Mononuclear cell (primary cell): ENCODE results near the gene NTHL1. TPM values are rescaled to one million over a fixed set of nuclear protein-coding genes. Genes with fewer than 3 reads are reported as not detected.

Experiments used
- H3K27me3 ChIP-seq: 2 replicates; pipeline ENCODE4 v1.6.0; 2011; ENCODE audit warnings: low read length, control low read depth; ENCODE audit not compliant: insufficient read depth
- H3K4me1 ChIP-seq: 2 replicates; pipeline ENCODE4 v1.5.1; 2011; ENCODE audit warnings: mild to moderate bottlenecking, low read length, control low read depth; ENCODE audit not compliant: insufficient read depth
- H3K4me3 ChIP-seq: 2 replicates; pipeline ENCODE4 v1.5.1; 2011; ENCODE audit warnings: mild to moderate bottlenecking, low read length, moderate library complexity
- H3K9me3 ChIP-seq: 2 replicates; pipeline ENCODE4 v1.5.1; 2011; ENCODE audit warnings: low read depth, mild to moderate bottlenecking, control low read depth, low read length
- total RNA-seq: library from RNA; depleted of rRNA; stranded (reverse); fragments of >200 nt; gene quantifications from one replicate; pipeline ENCODE4 v1.2.3, GENCODE V29; 2012

NTHL1 gene
- total RNA-seq, 1 donor: 3.1 TPM

- Histone ChIP-seq H3K27me3 (no peaks in the 10 kb centered on the region), H3K9me3 (no peaks in the 10 kb centered on the region), H3K4me3 (no peak overlapping the region), H3K4me1 (peaks cover 16% of the 10 kb centered on the region)
Observed at GRCh38 chr16:2043667-2044451, 3.8 kb downstream of the NTHL1 start.

GRCh38 chr16:2042986-2043666 lies 4.5 kb downstream of the NTHL1 start:
- no peaks in the 10 kb centered on the region for H3K27me3 ChIP-seq
- peaks cover 9% of the 10 kb centered on the region for H3K4me1 ChIP-seq
- H3K9me3 ChIP-seq: no peaks in the 10 kb centered on the region
- H3K4me3 ChIP-seq: no peak overlapping the region

GRCh38 chr16:2042171-2042985 lies 5.3 kb downstream of the NTHL1 start:
- Histone ChIP-seq H3K4me1 (peaks cover 8% of the 10 kb centered on the region), H3K4me3 (no peak overlapping the region), H3K27me3 (no peaks in the 10 kb centered on the region), H3K9me3 (no peaks in the 10 kb centered on the region)

GRCh38 chr16:2040787-2041522 lies 6.7 kb downstream of the NTHL1 start:
- H3K9me3 ChIP-seq: no peaks in the 10 kb centered on the region
- no peaks in the 10 kb centered on the region for H3K27me3 ChIP-seq
- H3K4me3 ChIP-seq: no peak overlapping the region
- H3K4me1 ChIP-seq: no peaks in the 10 kb centered on the region

GRCh38 chr16:2040041-2040786 lies 7.4 kb downstream of the NTHL1 start:
- H3K9me3 ChIP-seq: no peaks in the 10 kb centered on the region
- no peaks in the 10 kb centered on the region for H3K27me3 ChIP-seq
- H3K4me1 ChIP-seq: no peaks in the 10 kb centered on the region
- H3K4me3 ChIP-seq: no peak overlapping the region

- no peak overlapping the region for H3K4me3 ChIP-seq
- no peaks in the 10 kb centered on the region for H3K9me3 ChIP-seq
- H3K27me3 ChIP-seq: no peaks in the 10 kb centered on the region
- H3K4me1 ChIP-seq: no peaks in the 10 kb centered on the region
Observed at GRCh38 chr16:2039274-2040031, 8.2 kb downstream of the NTHL1 start.

GRCh38 chr16:2038382-2039231 lies 9.0 kb downstream of the NTHL1 start:
- Histone ChIP-seq H3K4me1 (peaks cover 4% of the 10 kb centered on the region), H3K9me3 (no peaks in the 10 kb centered on the region), H3K4me3 (no peak overlapping the region), H3K27me3 (no peaks in the 10 kb centered on the region)

GRCh38 chr16:2037647-2038381 lies 9.8 kb downstream of the NTHL1 start:
- Histone ChIP-seq H3K27me3 (no peaks in the 10 kb centered on the region), H3K9me3 (no peaks in the 10 kb centered on the region), H3K4me1 (peaks cover 4% of the 10 kb centered on the region), H3K4me3 (no peak overlapping the region)

- Histone ChIP-seq H3K9me3 (no peaks in the 10 kb centered on the region), H3K4me1 (peaks cover 4% of the 10 kb centered on the region), H3K27me3 (no peaks in the 10 kb centered on the region), H3K4me3 (no peak overlapping the region)
Observed at GRCh38 chr16:2037115-2037514, 10.5 kb downstream of the NTHL1 start.

- H3K4me3 ChIP-seq: no peak overlapping the region
- H3K27me3 ChIP-seq: no peaks in the 10 kb centered on the region
- peaks cover 4% of the 10 kb centered on the region for H3K4me1 ChIP-seq
- H3K9me3 ChIP-seq: no peaks in the 10 kb centered on the region
Observed at GRCh38 chr16:2036200-2036966, 11.3 kb downstream of the NTHL1 start.

- Histone ChIP-seq H3K9me3 (no peaks in the 10 kb centered on the region), H3K27me3 (no peaks in the 10 kb centered on the region), H3K4me3 (no peak overlapping the region)
Observed at GRCh38 chr16:2035431-2036199, 12.0 kb downstream of the NTHL1 start.

More at GRCh38 chr16:2035431-2036199, 12.0 kb downstream of the NTHL1 start:
- peaks cover 4% of the 10 kb centered on the region for H3K4me1 ChIP-seq
